Testis (tissue), 2 donors: ENCODE measurements around the gene CACNB4.

Source experiments
- CTCF ChIP-seq, 3 experiments: fragments of 450-650 bp in 2 of 3; fragments of 200-600 bp in 1 of 3; sonication (generic) in 1 of 3; IDR thresholded peaks; one replicate each; pipeline ENCODE4 v1.5.1; 2016 to 2019; ENCODE audit warnings: antibody characterized with exemption in 3 of 3, mild to moderate bottlenecking in 2 of 3, moderate library complexity in 1 of 3
- POLR2A ChIP-seq: fragments of 450-650 bp; IDR thresholded peaks from one replicate; pipeline ENCODE4 v1.6.1; 2017; ENCODE audit warnings: antibody characterized with exemption, mild to moderate bottlenecking, moderate library complexity

GRCh38 chr2:151999053-151999452 is 99.8 kb downstream of the CACNB4 start:
- peak in 2 of 3 experiments; percentile 64 to 68 for TF ChIP-seq CTCF (IDR thresholded peaks at IDR 0.05)
- TF ChIP-seq POLR2A: no peak
